HG03060 (cell line): Measurements from ENCODE around the gene DOCK1.

Experiments
- ATAC-seq: cut with Tn5 transposase; IDR thresholded peaks from one replicate; pipeline ENCODE4 v1.9.1; 2021; ENCODE audit warnings: low read depth, moderate number of reproducible peaks; ENCODE audit not compliant: unreplicated experiment

The DOCK1 gene

DNA sequence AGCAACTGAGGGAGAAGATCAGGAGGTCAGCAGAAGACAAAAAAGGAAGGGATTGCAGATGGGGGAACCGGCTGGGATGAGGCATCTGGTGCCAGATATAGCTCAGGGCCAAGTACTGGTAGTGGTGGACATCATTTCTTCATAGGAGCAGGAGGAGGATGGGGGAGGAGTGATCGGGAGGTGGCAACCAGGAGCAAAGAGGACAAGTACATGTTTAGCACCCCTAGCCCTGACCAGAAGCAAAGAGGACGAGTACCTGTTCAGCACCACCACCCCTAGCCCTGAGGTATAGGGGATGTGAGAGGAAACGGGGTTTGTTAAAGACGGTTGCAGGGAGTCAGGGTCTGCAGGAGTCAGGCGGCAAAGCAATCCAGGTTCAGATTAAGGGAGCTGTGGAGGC, 559.3 kb downstream of the DOCK1 start:
- ATAC-seq, result no peak

DNA sequence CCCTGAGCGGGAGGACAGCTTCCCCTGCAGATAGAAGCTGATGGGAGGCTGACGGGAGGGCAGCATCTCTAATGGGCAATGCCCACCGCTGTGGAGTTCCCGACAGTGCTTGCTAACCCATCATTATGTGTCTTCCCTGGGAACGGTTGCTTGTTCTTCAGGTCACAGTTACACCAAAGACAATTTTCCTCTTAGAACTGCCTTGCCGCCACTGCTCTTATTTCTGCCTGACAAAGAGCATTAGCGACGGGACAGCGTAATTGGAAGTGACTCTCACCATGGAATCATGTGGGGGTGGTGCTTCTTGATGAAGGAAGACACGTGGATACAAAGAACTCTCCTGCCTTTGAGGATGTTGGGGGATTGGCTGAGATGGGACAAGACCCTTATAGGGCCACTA, 562.6 kb downstream of the DOCK1 start:
- no peak for ATAC-seq

DNA sequence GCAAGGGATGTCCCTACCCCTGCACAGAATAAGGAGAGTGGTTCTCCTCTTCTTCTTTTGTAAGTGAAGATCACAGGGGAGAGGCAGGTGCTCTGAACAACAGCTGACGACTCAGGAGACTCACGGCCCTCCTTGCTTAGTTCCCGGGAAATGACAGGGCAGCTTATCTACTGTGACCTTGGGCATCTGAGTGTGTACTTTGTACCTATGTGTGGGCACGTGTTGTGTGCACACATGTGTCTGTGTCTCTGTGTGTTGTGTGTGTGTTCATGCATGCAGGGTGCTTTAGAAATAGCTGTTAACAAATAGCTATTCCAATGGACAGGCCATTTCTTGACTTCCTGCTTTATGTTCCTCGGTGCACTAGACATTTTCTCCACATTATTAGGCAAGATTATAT, 563.4 kb downstream of the DOCK1 start:
- no peak for ATAC-seq

DNA sequence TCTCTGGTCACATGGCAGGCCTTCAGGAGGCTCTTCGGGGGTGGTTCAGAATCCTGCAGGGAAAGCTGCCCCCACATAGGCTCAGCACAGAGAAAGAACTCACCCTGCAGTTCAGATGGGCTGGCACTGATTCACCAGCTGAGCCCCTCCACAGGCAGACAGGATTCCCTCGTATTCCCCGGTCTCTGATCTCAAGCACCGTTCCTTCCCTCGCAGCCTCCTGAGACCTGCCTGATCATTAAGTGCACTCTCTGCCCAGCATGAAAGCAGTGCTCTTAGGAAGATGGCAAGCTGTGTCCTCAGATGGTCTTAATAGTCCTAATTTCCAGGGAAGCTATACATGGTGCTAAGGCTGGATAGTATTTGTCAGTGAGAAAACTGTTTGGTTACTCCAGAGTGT, 565.7 kb downstream of the DOCK1 start:
- no peak for ATAC-seq

DNA sequence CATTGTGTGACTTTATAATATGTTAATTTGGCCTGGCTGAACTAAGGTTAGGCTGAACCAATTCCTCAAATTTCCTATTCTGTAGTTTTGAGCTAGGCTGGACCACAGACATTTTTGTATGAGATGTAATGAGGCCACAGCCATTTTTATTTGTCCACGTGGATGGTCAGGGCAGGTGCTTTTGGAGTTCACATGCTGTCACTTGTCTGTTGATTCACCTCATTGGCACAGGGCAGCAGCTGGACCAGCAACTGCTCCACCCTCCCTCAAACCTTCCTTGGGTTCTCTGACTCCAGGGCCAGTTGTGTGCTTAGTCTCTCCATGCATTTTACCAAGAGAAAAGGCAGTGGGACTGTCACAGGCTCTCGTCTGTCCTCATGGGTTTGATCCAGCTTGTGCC, 567.7 kb downstream of the DOCK1 start:
- no peak for ATAC-seq

DNA sequence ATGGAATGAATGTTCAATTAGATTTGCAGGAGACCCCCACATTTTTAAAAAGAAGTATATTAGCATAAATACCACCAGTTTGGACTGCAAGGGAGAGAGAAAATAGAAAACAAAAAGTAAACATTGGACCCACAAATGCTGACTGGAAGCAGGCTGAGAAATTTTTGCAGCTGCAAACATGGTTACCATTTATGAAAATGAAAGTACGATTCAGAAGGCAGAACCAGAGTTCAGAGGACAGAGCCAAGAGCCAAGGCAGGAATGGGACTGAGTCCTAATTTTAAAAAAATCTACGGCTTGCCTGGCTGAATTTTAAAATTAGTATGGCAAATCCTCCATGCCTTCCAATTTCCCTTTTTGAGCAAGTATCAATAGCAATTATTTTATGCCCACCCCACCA, 569.3 kb downstream of the DOCK1 start:
- no peak for ATAC-seq

DNA sequence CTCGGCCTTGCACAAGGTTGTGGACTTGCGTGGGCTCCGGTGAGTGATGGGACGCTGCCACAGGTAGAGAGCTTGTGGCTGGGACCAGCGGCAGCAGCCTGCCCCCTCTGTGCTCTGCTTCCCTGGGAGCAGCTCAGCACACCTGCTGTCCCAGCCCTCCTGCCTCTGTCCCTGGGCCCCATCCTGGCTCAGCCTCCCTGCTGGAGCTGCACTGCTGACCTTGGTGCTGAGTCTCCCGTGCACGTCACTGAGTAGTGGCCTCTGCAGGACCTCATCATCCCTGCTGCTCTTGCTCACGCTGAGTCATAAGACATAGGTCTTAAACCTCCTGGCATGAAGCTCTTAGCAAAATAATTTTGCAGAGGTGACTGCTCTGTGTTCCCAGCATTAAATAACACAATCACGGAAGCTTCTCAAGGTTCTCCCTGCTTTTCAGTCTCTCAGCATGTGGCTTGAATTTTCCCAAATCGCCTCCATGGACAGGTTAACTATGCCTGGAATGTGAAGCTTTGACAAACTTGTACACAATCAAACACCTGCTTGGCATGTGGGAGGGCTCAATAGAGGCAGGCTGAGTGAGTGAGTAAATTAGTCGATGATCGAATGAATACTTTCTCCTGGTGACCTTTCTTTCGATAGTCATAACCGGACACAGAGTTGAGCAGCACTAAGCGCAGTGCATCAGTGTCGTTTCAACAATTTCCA, 580.1 kb downstream of the DOCK1 start:
- no peak for ATAC-seq

DNA sequence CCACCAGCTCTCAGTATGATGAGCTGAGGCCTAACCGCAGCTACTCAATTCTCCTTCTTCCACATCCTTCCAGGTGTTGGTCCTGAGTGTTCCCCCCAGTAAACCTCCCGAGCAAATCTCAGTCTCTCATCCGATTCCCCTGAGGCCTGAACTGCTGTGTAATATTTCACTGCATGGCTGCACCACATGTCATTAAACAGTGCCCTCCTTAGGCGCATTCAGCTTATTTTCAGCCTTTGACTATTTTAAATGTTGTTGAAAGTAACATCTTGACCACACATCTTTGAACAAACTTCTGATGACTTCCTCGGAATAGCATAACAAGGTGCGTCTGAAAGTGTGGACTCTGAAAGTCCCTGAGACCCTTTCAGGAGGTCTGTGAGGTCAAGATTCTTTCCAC, 581.1 kb downstream of the DOCK1 start:
- ATAC-seq, result no peak

DNA sequence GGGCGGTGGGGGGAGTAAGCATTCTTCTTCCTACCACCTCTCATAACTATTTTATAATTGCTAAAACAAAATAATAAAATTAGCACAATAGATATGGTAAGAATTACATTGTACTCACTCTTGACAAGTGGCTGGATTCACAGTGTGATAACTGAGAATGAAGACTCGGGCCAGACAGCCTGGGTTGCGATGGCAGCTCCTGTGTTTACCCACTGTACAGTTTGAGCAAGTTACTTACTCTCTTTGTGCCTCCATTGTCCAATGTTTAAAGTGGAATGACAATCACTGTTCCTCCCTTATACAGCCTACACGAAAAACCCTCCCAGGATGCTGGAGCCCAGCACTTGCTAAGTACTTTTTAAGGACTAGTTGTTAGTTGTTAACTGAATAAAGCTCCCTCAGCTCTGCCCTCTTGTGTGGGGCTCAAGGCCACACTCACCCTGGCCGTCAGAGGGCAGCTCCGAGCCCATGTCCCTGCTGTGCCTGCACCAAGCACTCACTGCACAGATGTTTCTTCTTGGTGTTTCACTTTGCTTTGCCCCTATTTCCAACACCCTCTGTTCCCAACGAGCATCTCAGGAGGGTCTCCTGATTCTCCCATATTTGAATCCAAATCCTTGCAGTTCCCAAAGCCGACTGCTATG, 587.5 kb downstream of the DOCK1 start:
- no peak for ATAC-seq

DNA sequence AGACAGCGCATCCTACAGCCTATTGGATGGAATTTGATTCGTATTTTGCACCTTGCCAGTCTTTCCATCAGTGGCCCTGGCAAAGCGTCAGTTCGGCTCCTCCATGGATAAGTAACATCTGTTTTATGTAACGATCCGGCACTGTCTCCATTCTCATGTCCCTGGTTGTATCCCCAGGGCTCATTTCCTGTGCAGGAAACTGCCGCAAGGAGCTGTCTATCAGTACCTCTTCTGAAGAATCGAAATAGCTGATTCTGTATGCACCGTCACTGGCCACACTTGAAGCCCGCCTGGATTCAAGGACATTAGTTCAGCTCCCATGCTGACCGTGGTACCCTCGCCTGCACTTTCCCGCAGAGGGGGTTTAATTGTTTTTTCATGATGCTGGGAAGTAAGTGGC, 590.8 kb downstream of the DOCK1 start:
- ATAC-seq, result no peak

DNA sequence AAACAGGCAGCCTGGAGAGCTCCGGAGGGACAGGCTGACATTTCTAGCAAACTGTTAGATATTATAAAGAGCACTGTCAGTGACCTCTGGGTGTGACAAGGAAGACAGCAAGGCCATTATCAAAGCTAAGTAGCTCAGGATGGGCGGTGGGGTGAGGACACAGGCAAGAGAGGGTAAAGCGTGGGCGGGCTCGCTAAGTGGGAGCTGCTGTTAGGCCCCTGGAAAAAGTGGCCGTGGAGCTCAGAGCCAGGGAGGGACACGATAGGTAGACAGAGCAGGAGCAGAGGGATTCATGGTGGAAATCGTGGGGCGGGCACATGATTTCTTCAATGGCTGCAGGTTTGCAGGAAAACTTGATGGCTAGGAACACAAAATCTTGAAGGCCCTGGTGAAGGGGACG, 592.5 kb downstream of the DOCK1 start:
- ATAC-seq, result no peak

DNA sequence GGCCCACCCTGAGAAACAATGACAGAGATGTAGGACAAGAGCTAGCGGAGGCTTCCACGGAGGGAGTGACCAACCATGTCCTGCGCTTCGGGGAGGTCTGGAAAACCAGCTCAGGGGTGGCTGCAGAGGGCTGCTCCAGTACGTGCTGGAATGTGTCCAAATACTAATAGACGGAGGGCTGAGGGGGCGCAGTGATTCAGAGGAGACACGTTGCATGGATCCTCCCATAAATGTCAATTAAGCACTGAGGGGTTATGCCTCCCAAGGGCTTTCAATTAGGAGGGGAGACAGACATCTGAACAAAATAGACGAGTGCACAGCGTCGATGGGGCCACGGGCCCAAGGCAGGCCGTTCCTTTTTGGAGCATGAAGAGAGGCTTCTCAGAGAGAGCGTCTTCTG, 592.9 kb downstream of the DOCK1 start:
- ATAC-seq, result no peak

DNA sequence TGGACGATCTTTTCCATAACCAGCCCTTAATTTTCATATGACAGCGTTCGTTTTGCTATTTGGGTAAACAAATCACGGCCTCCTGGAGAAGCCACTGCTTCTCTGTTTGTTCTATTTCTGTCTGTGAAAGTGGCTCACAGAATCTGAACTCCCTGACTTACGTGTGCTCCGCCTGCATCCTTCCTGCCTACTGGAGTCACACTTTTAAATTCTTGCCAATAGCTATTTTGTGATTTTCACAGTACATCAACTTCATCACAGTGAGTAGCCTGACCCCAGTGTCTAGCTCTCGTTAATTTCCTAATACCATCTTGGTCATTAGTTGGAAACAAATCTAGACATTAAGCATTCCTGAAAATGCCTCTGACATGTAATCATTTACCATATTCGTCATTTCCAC, 594.9 kb downstream of the DOCK1 start:
- no peak for ATAC-seq
